Common myeloid progenitor, CD34-positive (primary cell): ENCODE results near the gene PNMT. TPM values are rescaled to one million over a fixed set of nuclear protein-coding genes. Genes with fewer than 3 reads are reported as not detected.
A peak's percentile ranks its signal among the peaks of the same experiment; 100 is the strongest.

Source experiments
- CTCF ChIA-PET: fragments of 350-600 bp; sonication (Branson Sonifier 250); formaldehyde crosslinking; loops from one replicate; lab custom pipeline; 2021; ENCODE audit warnings: antibody characterized with exemption; lab: Charles Lee
- POLR2A ChIA-PET: fragments of 350-600 bp; sonication (Branson Sonifier 250); formaldehyde crosslinking; loops from one replicate; lab custom pipeline; 2021; ENCODE audit warnings: antibody characterized with exemption; lab: Charles Lee
- DNase-seq, 3 donors: peaks; one replicate each; pipeline versions ENCODE4 v3.0.0 to v3.0.0-alpha.2; 2013
- H3K27ac ChIP-seq, 2 experiments: 1 replicate in 1 of 2; 2 replicates in 1 of 2; pipeline ENCODE4 v1.7.0; 2013; ENCODE audit warnings: inconsistent platforms in 2 of 2, low read length in 2 of 2, mild to moderate bottlenecking in 2 of 2, low read depth in 1 of 2, moderate library complexity in 1 of 2; ENCODE audit not compliant: severe bottlenecking in 2 of 2, insufficient read depth in 1 of 2, poor library complexity in 1 of 2
- H3K27me3 ChIP-seq, 5 experiments: replicated peaks in 2 of 5; 1 replicate in 3 of 5; 2 replicates in 2 of 5; pipeline versions ENCODE4 v1.6.1 to v1.7.0; 2013; ENCODE audit warnings: low read length in 4 of 5, mild to moderate bottlenecking in 2 of 5, moderate library complexity in 2 of 5, inconsistent platforms in 1 of 5; ENCODE audit not compliant: insufficient read depth in 5 of 5, control insufficient read depth in 4 of 5
- H3K36me3 ChIP-seq, 4 experiments: 1 replicate in 2 of 4; 2 replicates in 2 of 4; pipeline versions ENCODE4 v1.6.1 to v1.7.0; 2013; ENCODE audit warnings: low read length in 3 of 4, control low read depth in 1 of 4, mild to moderate bottlenecking in 1 of 4; ENCODE audit not compliant: control insufficient read depth in 4 of 4, insufficient read depth in 4 of 4
- H3K4me1 ChIP-seq, 4 experiments: 1 replicate in 3 of 4; 2 replicates in 1 of 4; pipeline versions ENCODE4 v1.6.1 to v1.7.1; 2013; ENCODE audit warnings: low read length in 3 of 4, mild to moderate bottlenecking in 3 of 4, control low read depth in 1 of 4, inconsistent platforms in 1 of 4, moderate library complexity in 1 of 4; ENCODE audit not compliant: control insufficient read depth in 4 of 4, insufficient read depth in 4 of 4; ENCODE audit errors: control extremely low read depth in 1 of 4
- H3K4me3 ChIP-seq, 7 experiments: 1 replicate in 4 of 7; 2 replicates in 3 of 7; pipeline versions ENCODE4 v1.5.1 to v1.7.0; 2013; ENCODE audit warnings: mild to moderate bottlenecking in 7 of 7, low read length in 6 of 7, moderate library complexity in 6 of 7, inconsistent platforms in 2 of 7, low read depth in 2 of 7, control low read depth in 1 of 7; ENCODE audit not compliant: insufficient read depth in 4 of 7, control insufficient read depth in 1 of 7; ENCODE audit errors: extremely low read depth in 1 of 7
- H3K9me3 ChIP-seq, 5 experiments: 1 replicate in 4 of 5; 2 replicates in 1 of 5; pipeline versions ENCODE4 v1.6.1 to v1.7.1; 2013; ENCODE audit warnings: low read length in 4 of 5, mild to moderate bottlenecking in 2 of 5, inconsistent platforms in 1 of 5, low read depth in 1 of 5, moderate library complexity in 1 of 5; ENCODE audit not compliant: control insufficient read depth in 4 of 5, insufficient read depth in 2 of 5; ENCODE audit errors: control extremely low read depth in 1 of 5
- WGBS: methylation state at CpG from one replicate; pipeline ENCODE4 v1.1.5; 2013; ENCODE audit not compliant: insufficient coverage; 5-methylcytosine and 5-hydroxymethylcytosine counted together
- polyA plus RNA-seq: library from polyadenylated mRNA; unstranded; fragments of 120-200 nt; gene quantifications from one replicate; pipeline ENCODE4 v1.2.1, GENCODE V29; 2013

Gene PNMT
- polyA plus RNA-seq: 6.6 TPM

- no peaks in the 10 kb centered on the region for H3K36me3 ChIP-seq
- H3K27ac ChIP-seq: peak within 1 kb of the TSS in 1 of 2 experiments; percentile 43
- no peaks in the 10 kb centered on the region for H3K9me3 ChIP-seq
- ChIA-PET POLR2A (interaction anchor here (1.0 kb wide), 1 partner anchor 11 kb away, joined by 3 read pairs; no protein-coding TSS in a partner anchor), CTCF (interaction anchor here (1.0 to 22.5 kb wide), 9 partner anchors 7 to 62 kb away, joined by 4 to 445 read pairs (median 20); partner anchors contain the start of genes MIEN1, PPP1R1B and STARD3)
- H3K27me3 ChIP-seq: peaks cover 0 to 31% (median 11%) of the 10 kb centered on the region in 5 experiments
- H3K4me3 ChIP-seq: peak within 1 kb of the TSS in 5 of 7 experiments; percentile 17 to 63 (median 41)
- peak; percentile 68 to 80 (median 75) for DNase-seq
- H3K4me1 ChIP-seq: peaks cover 0 to 57% (median 32%) of the 10 kb centered on the region in 4 experiments
- WGBS: 2% methylated on average over 67 of the region's 85 CpGs
Observed at GRCh38 chr17:39667945-39668924, at the start of gene PNMT. TSS of gene PNMT (plus strand) at chr17:39668453. CDS start at chr17:39668476, 23 bp downstream.

- Histone ChIP-seq H3K9me3 (no peaks in the 10 kb centered on the region), H3K27ac (no peak overlapping the region), H3K27me3 (peaks cover 0 to 40% (median 19%) of the 10 kb centered on the region in 5 experiments), H3K4me3 (peak overlapping the region in 4 of 7 experiments; percentile 27 to 79 (median 70)), H3K36me3 (no peaks in the 10 kb centered on the region), H3K4me1 (peaks cover 0 to 24% (median 19%) of the 10 kb centered on the region in 4 experiments)
- ChIA-PET CTCF (interaction anchor here (0.8 to 20.3 kb wide), 11 partner anchors 14 to 126 kb away, joined by 3 to 445 read pairs (median 5); partner anchors contain the start of genes ERBB2, PNMT and TCAP), POLR2A (interaction anchor here (3.0 kb wide), 1 partner anchor 18 kb away, joined by 9 read pairs; the partner anchor contains the start of gene STARD3)
- no peak for DNase-seq
- WGBS: 67% methylated on average over 9 of the region's 13 CpGs
Observed at GRCh38 chr17:39618956-39619785, 49.1 kb upstream of the PNMT start.

- H3K27me3 ChIP-seq: peaks cover 0 to 40% (median 22%) of the 10 kb centered on the region in 5 experiments
- H3K4me1 ChIP-seq: peaks cover 0 to 24% (median 19%) of the 10 kb centered on the region in 4 experiments
- no CpG with 5 or more reads among the region's 1 CpG for WGBS
- H3K36me3 ChIP-seq: no peaks in the 10 kb centered on the region
- CTCF ChIA-PET: interaction anchor here (0.8 to 20.3 kb wide), 10 partner anchors 13 to 133 kb away, joined by 3 to 445 read pairs (median 40); partner anchors contain the start of genes ERBB2, PNMT and TCAP
- no peaks in the 10 kb centered on the region for H3K9me3 ChIP-seq
- H3K27ac ChIP-seq: no peak overlapping the region
- POLR2A ChIA-PET: interaction anchor here (3.0 kb wide), 1 partner anchor 18 kb away, joined by 9 read pairs; the partner anchor contains the start of gene STARD3
- DNase-seq: no peak
- H3K4me3 ChIP-seq: no peak overlapping the region
Observed at GRCh38 chr17:39619786-39620101, 48.5 kb upstream of the PNMT start.

- H3K27me3 ChIP-seq: peaks cover 0 to 41% (median 28%) of the 10 kb centered on the region in 5 experiments
- H3K27ac ChIP-seq: no peak overlapping the region
- no peaks in the 10 kb centered on the region for H3K36me3 ChIP-seq
- ChIA-PET CTCF (interaction anchor here (0.6 to 20.3 kb wide), 24 partner anchors 9 to 159 kb away, joined by 3 to 445 read pairs (median 6); partner anchors contain the start of genes PNMT and TCAP), POLR2A (interaction anchor here (3.0 kb wide), 1 partner anchor 16 kb away, joined by 9 read pairs; the partner anchor contains the start of gene STARD3)
- peak; percentile 78 to 87 (median 81) for DNase-seq
- H3K4me3 ChIP-seq: peak overlapping the region in 1 of 7 experiments; percentile 20
- 13% methylated on average over 24 of the region's 26 CpGs for WGBS
- peaks cover 0 to 30% (median 22%) of the 10 kb centered on the region in 4 experiments for H3K4me1 ChIP-seq
- no peaks in the 10 kb centered on the region for H3K9me3 ChIP-seq
Observed at GRCh38 chr17:39621523-39622379, 46.5 kb upstream of the PNMT start.

GRCh38 chr17:39622380-39623006, 45.8 kb upstream of the PNMT start:
- Histone ChIP-seq H3K9me3 (no peaks in the 10 kb centered on the region), H3K27me3 (peaks cover 0 to 41% (median 31%) of the 10 kb centered on the region in 5 experiments), H3K4me3 (peak overlapping the region in 1 of 7 experiments; percentile 20), H3K36me3 (no peaks in the 10 kb centered on the region), H3K4me1 (peaks cover 0 to 32% (median 25%) of the 10 kb centered on the region in 4 experiments), H3K27ac (no peak overlapping the region)
- 82% methylated on average over 8 of the region's 16 CpGs for WGBS
- ChIA-PET CTCF (interaction anchor here (0.6 to 20.3 kb wide), 19 partner anchors 8 to 161 kb away, joined by 3 to 445 read pairs (median 5); partner anchors contain the start of genes PNMT and TCAP), POLR2A (interaction anchor here (3.0 kb wide), 1 partner anchor 15 kb away, joined by 9 read pairs; the partner anchor contains the start of gene STARD3)
- DNase-seq: no peak
